Ecto neural progenitor cell (in vitro differentiated cells): Measurements from ENCODE around the gene RNF14.
A peak's percentile ranks its signal among the peaks of the same experiment; 100 is the strongest.
"Not testable (repeated sequence)": the region's sequence is repeated elsewhere in the genome, so short reads cannot be mapped to it uniquely, and the experiment has no call there.

Experiments
- DNase-seq: peaks from one replicate; pipeline ENCODE4 v3.0.0-alpha.2; 2018; ENCODE audit warnings: low spot score

RNF14 gene

DNA sequence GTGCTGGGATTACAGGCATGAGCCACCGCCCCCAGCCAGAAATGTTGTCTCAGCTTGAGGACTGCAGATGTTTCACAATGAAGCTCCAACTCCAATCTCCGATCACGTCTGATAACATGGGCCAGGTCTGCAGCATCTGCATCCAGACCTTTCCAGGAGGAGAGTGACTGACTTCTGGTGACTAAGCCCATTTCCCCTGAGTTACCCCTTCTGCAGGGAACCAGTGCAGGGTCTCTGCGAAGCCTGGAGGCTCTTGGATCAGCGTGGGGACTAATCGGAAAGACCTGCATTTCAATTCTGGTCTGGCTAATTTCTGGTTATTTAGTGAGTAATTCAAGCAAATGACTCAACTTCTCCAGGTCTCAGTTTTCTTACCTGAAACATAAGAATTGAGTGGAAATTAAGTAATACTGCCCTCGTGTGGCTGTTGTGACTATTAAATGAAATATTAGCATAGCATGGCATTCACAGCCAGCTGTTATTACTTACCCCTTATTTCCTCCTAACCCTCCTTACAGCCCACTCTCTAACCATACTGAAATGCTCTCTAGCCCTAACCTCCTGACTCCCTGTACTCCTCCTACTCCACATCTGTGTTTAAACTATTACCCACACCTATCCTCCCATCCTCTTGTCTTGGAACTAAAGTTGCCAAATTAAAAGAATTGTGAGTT, 46.1 kb downstream of the RNF14 start:
- no peak for DNase-seq

DNA sequence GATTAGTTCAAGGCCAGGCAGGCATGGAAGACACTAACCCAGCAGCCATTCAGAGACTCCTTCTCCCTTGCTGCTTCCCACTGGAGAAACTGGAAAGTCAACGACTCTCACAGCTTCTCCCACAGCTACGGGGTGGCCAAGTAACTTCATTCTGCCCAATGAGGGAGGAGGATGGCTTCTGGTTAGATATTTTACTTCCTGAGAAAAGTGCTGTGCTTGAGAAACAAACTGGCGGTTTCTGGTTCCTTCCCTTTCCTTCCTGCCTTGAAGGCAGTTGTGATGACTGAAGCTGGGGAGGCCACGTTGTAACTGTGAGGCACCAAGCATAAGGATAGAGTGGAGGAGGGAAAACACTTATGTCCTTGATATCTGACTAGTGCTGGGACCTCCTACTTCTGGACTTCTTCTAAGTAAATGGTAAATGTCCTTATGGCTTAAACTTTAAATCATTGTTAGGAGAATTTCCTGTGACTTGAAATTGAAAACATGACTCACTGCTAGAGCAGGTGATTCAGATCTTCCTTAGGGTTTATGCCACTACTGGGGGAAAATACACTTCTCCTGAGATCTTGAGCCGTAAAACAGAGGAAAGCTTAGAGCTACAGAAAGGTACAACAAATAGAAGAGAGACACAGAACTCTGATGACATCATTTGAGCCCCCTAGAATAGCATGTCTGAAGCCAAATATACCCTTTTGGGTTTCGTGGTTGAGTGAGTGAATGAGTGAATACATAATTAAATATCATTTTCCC, 47.1 kb downstream of the RNF14 start:
- DNase-seq, result no peak

DNA sequence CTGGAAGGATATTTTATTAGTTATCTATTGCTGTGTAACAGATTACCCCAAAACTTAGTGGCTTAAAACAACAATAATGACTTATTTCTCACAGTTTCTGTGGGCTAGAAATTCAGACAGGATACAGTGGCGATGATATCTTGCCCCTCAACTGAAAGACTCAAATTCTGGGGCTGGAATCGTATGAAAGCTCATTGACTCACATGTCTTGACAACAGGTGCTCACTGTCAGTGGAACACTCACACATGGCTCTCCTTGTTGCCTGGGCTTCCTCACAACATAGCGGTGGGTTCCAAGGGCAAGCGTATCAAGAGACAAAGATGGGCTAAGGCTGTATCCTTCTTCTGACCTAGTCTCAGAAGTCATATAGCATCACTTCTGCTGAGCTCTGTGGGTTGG, 47.7 kb downstream of the RNF14 start:
- no peak for DNase-seq

DNA sequence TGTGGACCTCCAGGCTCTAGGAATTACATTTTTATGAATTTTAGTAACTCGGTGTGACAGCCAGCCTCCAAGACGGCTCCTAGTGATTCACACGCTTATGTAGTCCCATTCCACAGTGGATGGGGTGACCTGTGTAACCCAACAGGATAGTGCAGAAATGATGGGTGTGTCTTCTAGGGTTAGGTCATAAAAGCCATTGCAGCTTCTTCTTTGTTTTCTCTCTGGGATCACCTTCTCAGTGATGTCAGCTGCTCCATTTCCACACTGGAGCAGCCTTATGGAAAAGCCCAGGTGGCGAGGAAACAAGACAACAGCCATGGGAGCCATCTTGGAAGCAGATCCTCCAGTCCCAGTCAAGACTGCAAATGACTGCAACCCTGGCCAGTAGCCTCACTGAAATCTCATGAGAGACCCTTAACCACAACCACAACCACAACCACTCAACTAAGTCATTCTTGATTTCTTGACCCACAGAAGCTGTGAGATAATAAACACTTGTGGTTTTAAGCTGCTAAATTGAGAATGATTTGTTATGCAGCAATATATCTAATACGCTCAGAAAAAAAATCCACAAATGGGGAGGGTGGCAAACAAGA, 49.0 kb downstream of the RNF14 start:
- no peak for DNase-seq

DNA sequence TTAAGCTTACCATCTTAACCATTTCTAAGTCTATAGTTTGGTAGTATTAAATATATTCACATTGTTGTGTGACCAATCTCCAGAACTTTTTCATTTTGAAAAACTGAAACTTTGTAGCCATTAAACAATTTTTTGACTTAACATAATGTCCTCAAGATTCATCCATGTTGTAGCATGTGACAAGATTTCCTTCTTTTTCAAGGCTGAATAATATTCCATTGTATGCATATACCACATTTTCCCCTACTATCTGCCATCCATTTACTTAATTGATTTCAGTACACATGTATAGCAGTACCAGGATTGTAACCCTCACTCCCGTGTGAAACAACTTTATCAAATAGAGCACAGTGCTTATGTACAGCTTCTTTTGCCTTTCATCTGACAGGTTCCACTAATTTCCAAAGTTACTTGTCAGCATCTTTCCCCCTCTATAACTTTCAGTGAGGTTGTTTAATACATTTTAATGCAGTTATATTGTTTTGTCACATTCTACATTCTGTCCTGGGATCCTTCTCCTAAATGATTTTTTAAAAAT, 51.3 kb downstream of the RNF14 start:
- no peak for DNase-seq

DNA sequence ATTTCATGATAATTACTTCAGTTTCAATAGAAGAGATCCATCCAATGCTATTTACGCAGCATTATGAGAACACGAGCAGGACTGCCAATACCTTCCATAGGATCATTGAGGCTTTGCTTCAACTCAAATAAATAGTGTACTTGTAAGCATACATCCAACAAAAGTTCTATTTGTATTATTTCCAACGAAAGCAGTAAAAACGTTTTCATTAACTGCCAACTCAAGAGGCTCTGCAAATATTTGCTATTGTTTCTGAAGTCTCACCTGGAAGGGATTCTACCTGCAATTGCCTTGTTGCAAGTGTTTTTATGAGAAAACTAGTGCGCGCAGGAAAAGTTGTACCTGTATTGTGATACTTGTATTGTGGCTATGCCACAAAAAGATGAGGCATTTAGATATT, 54.9 kb downstream of the RNF14 start:
- DNase-seq, result no peak

DNA sequence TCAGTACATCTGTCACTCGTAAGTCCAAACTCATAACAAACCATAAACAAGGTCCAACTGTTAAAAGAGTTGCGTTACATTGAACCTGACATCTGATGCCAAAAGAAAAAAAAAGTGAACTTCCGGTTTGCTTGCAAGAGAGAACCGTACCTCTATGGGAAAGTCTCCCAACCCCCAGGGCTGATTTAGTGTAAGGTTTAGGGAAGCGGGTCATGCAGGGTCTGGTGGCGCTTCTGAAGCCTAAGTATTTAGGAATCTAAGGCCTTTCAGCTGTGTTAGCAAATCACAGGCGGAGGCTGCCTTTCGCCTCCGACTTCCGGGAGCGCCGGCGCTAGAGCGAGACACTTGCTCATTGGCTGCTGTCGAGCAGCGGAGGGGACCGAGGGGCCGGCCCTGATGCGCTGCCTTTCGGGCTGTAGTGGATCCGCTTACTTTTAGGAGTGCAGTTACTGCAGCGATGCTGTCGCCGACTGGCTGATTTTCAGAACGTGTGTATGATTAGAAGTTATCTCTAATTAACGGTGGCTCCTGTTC, 55.9 kb downstream of the RNF14 start:
- DNase-seq, result peak; percentile 93

DNA sequence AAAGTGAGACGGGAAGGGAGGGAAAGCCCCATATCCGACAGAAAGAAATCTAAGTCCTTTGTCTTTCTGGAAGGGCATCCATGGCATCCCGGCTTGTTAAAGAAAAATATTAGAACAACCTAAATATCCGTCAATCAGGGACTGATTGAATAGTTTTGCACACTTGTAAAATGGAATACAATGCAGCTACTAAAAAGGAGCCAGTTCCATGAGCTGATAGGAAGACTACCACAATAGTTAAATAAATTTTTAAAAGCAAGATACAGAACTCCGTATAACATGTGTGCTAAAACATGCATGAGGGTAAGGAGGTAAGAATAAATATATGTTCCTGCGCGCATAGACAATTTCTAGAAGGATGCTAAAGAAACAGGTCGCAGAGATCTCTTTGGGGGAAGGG, 56.7 kb downstream of the RNF14 start:
- DNase-seq, result no peak

DNA sequence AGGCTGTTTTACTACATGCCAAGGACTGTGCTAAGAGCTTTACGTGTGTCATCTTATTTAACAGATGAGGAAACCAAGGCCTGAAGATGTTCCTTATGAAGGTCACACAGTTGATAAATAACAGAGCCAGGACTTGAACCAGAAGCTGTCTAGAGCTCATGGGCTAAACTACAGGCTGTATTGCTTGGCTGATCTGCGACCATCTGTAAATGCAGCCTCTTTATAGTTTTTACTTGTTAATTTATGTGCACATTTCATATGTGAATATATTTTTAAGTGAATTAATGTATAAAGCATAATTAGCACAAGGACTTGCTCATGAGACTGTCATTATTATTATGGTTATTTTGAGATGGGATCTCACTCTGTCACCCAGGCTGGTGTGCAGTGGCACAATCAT, 63.2 kb downstream of the RNF14 start:
- DNase-seq, result no peak

DNA sequence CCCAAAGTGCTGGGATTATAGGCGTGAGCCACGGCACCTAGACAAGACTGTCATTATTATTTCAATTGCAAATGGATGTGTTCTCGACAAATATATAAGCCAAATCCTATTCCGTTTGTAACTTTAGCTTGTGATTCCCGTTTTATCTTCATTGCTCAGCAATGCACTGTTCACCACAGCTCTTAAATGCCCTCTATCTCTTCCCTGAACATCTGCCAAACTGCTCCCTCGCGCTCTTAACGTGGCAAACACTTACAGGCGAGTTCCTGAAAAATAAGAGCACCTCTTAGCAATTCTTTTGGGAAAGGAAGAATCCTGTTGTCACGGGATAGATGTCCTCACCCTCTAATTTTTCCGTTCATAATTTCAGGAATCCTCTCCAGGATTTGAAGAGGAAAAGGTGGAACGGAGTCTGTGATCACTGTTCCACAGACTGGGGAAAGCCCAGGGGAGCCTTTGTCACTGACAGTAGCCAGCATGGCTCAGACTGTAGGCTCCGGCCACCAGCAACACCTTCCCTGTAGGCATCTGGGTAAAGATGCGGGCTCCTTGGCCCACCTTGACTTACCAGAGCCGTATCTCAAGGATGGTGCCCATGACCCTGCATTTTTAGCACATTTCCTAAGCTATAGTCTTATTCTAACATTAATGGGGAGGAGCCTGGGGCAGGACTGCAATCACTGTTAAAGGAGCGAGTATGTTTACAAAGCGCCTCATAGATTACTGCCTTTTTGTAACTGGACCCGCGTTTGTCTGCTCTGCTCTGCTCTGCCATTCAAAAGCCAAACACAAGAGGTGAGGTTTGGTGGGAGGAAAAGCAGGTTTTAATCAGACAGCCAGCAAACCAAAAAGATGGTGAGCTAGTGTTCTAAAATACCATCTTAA, 64.1 kb downstream of the RNF14 start:
- no peak for DNase-seq

DNA sequence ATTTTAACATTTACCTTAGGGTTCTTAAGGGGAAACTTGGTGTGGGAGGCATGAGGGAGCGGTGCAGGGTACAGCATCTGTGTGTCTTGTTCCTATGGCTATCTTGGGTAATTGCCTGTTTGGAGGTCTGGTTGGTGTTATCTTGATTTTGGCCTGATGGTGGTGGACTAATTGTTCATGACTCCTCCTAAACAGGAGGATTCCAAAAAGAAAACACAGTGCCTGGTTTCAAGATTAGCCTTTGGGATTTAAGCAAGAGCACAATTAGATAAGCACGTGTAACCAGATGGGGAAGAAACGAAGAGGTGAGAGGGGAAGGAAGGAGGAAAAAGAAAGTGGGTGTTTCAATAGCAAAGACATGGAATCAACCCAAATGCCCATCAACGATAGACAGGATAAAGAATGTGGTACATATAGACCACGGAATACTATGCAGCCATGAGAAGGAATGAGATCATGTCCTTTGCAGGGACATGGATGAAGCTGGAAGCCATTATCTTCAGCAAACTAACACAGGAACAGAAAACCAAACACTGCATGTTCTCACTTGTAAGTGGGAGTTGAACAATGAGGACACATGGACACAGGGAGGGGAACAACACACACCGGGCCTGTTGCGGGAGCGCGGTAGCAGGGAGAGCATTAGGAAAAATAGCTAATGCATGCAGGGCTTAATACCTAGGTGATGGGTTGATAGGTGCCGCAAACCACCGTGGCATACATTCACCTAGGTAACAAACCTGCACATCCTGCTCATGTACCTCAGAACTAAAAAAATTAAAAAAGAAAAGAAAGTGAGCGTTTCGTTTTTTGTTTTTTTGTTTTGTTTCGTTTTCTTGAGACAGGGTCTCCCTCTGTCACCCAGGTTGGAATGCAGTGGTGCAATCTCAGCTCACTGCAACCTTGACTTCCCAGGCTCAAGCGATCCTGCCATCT, 65.0 kb downstream of the RNF14 start:
- not testable (repeated sequence) for DNase-seq

DNA sequence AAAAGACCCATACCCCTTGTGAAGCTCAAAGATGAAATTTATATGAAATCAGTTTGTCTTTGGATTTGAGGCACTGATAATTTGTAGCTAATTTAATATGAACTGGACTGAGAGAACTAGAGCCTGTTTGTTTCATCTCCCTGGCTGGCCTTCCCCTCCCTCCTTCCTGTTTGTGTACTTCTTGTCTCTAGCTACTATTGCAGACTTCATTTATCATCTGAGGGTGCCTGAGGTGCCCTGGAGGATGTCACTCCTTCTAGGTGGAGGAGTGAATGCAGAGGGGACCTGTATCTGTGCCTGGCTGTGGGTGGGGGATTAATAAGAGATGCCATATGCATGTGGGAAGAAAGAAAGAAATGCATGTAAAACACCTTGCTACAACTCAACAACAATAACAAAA, 66.1 kb downstream of the RNF14 start:
- no peak for DNase-seq

DNA sequence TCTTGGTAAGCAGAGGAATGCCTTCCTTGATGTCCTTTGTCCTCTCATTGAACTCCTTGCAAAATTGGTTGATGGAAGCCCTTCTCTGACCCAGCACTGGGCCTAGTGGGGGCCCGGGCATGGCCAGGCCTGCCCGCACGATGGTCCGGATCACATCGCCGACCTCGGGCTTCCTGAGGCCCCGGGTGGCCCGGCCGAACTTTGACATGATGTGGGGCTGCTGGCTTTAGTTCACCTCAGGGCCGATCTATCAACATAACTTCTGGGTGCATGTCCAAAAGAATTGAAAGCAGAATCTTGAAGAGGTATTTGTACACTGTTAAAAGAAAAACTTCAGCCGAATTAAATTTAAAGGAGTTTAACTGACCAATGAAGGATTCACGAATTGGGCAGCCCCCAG, 68.0 kb downstream of the RNF14 start:
- no peak for DNase-seq

DNA sequence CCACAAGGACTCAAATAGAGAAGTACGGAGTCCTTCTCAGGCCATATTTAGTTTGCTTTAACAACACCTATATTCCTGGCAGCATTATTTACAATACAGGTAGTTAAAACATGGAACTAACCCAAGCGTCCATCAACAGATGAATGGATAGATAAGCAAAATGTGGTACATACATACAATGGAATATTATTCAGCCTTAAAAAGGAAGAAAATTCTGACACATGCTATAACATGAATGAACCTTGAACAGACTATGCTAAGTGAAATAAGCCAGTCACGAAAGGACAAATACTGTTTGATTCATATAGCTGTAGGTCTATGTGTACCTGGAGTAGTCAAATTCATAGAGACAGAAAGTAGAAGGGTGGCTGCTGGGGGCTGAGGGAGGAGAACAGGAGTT, 68.7 kb downstream of the RNF14 start:
- not testable (repeated sequence) for DNase-seq

DNA sequence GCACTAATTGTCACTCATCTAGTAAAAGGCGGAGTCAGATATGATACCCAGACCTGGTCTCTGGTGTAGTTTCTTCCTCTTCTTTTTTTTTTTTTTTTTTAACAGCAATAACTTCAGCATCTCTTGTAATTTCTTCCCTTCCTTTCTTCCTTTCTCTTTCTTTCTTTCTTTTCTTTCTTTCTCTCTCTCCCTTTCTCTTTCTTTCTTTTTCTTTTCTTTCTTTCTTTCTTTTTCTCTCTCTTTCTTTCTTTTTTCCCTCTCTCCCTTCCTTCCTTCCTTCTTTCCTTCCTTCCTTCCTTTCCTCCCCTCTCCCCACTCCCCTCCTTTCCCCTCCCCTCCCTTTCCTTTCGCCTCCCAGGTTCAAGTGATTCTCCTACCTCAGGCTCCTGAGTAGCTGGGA, 69.8 kb downstream of the RNF14 start:
- DNase-seq, result no peak
